H1 (cell line): ENCODE data around the gene KCNJ16. TPM values are rescaled to one million over a fixed set of nuclear protein-coding genes. Genes with fewer than 3 reads are reported as not detected.

Experiments used
- CTBP2 ChIP-seq: IDR thresholded peaks from 2 replicates; pipeline ENCODE4 v1.7.0; 2011; ENCODE audit warnings: borderline replicate concordance, mild to moderate bottlenecking, moderate library complexity, mixed read lengths, low read length; ENCODE audit not compliant: insufficient read depth, insufficient read length
- polyA plus RNA-seq, 7 experiments: library from polyadenylated mRNA; depleted of rRNA in 3 of 7; stranded (reverse) in 5 of 7; unstranded in 2 of 7; fragments of >200 nt in 5 of 7; fragments of 200-250 nt in 2 of 7; gene quantifications; 1 replicate in 5 of 7; 2 replicates in 1 of 7; 4 replicates in 1 of 7; pipeline versions ENCODE4 v1.2.1 to v1.2.3, GENCODE V29; 2011 to 2013; ENCODE audit warnings: missing spikeins in 2 of 7, mixed read lengths in 2 of 7
- total RNA-seq: library from RNA; stranded (reverse); fragmentation: NEBNext Ultra II Directional; extraction: Animal tissue kit (Norgen Biotek cat#: 25700); gene quantifications from 2 replicates; pipeline ENCODE4 v1.2.1, GENCODE V29; 2021

Gene KCNJ16
- total and polyA plus RNA-seq, 2 of the 8 experiments (the other 6 are each of a cell fraction or from before 2014, with no cell fraction given): not detected

- no peak for TF ChIP-seq CTBP2
Observed at GRCh38 chr17:70093163-70093562, 18.1 kb downstream of the KCNJ16 start (continued).
